Neuronal stem cell (in vitro differentiated cells): ENCODE data around the gene SHROOM1.

Experiments
- DNase-seq: peaks from one replicate; pipeline ENCODE4 v3.0.0-alpha.2; 2013; ENCODE audit warnings: low spot score
- H2AFZ ChIP-seq: one replicate; pipeline ENCODE4 v1.6.1; 2013; ENCODE audit warnings: mild to moderate bottlenecking, low read length, inconsistent platforms
- H2AK5ac ChIP-seq: 2 replicates; pipeline ENCODE4 v1.6.1; 2013; ENCODE audit warnings: low read depth, mild to moderate bottlenecking, inconsistent platforms, low read length, moderate library complexity, mixed read lengths
- H2BK120ac ChIP-seq: 2 replicates; pipeline ENCODE4 v1.6.1; 2013; ENCODE audit warnings: low read depth, mild to moderate bottlenecking, inconsistent platforms, low read length, moderate library complexity, mixed read lengths
- H2BK12ac ChIP-seq: one replicate; pipeline ENCODE4 v1.6.1; 2013; ENCODE audit warnings: low read length, inconsistent platforms
- H2BK15ac ChIP-seq: 2 replicates; pipeline ENCODE4 v1.6.1; 2013; ENCODE audit warnings: mild to moderate bottlenecking, low read length, inconsistent platforms, mixed read lengths
- H2BK5ac ChIP-seq: one replicate; pipeline ENCODE4 v1.6.1; 2013; ENCODE audit warnings: inconsistent platforms, mild to moderate bottlenecking, low read length, moderate library complexity
- H3K14ac ChIP-seq: one replicate; pipeline ENCODE4 v1.6.1; 2013; ENCODE audit warnings: low read length, inconsistent platforms
- H3K18ac ChIP-seq: 2 replicates; pipeline ENCODE4 v1.6.1; 2013; ENCODE audit warnings: low read length, inconsistent platforms
- H3K23ac ChIP-seq: 2 replicates; pipeline ENCODE4 v1.6.1; 2013; ENCODE audit warnings: low read depth, mild to moderate bottlenecking, mixed read lengths, low read length, inconsistent platforms; ENCODE audit not compliant: poor library complexity
- H3K27ac ChIP-seq: replicated peaks from 3 replicates; pipeline ENCODE4 v1.5.1; 2013; ENCODE audit warnings: low read length, inconsistent platforms
- H3K27me3 ChIP-seq, 3 experiments: 2 replicates each; pipeline ENCODE4 v1.6.1; 2013; ENCODE audit warnings: low read length in 3 of 3, mild to moderate bottlenecking in 2 of 3, inconsistent platforms in 1 of 3, low read depth in 1 of 3, mixed read lengths in 1 of 3, moderate library complexity in 1 of 3; ENCODE audit not compliant: control insufficient read depth in 3 of 3, insufficient read depth in 3 of 3
- H3K36me3 ChIP-seq, 2 donors: replicated peaks in 1 of 2; 2 replicates each; pipeline ENCODE4 v1.6.1; 2013; ENCODE audit warnings: low read length in 2 of 2; ENCODE audit not compliant: control insufficient read depth in 2 of 2, insufficient read depth in 2 of 2
- H3K4ac ChIP-seq: 2 replicates; pipeline ENCODE4 v1.6.1; 2013; ENCODE audit warnings: inconsistent platforms, mild to moderate bottlenecking, low read length, moderate library complexity
- H3K4me1 ChIP-seq, 2 donors: 1 replicate in 1 of 2; 2 replicates in 1 of 2; pipeline ENCODE4 v1.6.1; 2013; ENCODE audit warnings: low read length in 2 of 2, low read depth in 1 of 2; ENCODE audit not compliant: control insufficient read depth in 2 of 2, insufficient read depth in 1 of 2
- H3K4me2 ChIP-seq: one replicate; pipeline ENCODE4 v1.6.1; 2013; ENCODE audit warnings: mild to moderate bottlenecking, low read length, inconsistent platforms; ENCODE audit not compliant: insufficient read depth, poor library complexity, severe bottlenecking
- H3K4me3 ChIP-seq, 2 donors: 2 replicates each; pipeline ENCODE4 v1.5.1; 2013; ENCODE audit warnings: low read length in 2 of 2, mild to moderate bottlenecking in 2 of 2, inconsistent platforms in 1 of 2, moderate library complexity in 1 of 2
- H3K79me1 ChIP-seq: one replicate; pipeline ENCODE4 v1.6.1; 2013; ENCODE audit warnings: low read depth, mild to moderate bottlenecking, inconsistent platforms, low read length, moderate library complexity
- H3K9ac ChIP-seq: one replicate; pipeline ENCODE4 v1.6.1; 2013; ENCODE audit warnings: mild to moderate bottlenecking, low read depth, low read length, inconsistent platforms; ENCODE audit not compliant: poor library complexity
- H3K9me3 ChIP-seq, 2 donors: replicated peaks in 1 of 2; 2 replicates each; pipeline versions ENCODE3 to v1.6.1; 2013; ENCODE audit warnings: low read length in 2 of 2, mild to moderate bottlenecking in 2 of 2, inconsistent platforms in 1 of 2, low read depth in 1 of 2, mixed read lengths in 1 of 2, moderate library complexity in 1 of 2; ENCODE audit not compliant: control insufficient read depth in 2 of 2, insufficient read depth in 1 of 2
- H4K8ac ChIP-seq: one replicate; pipeline ENCODE4 v1.6.1; 2013; ENCODE audit warnings: low read depth, mild to moderate bottlenecking, inconsistent platforms, low read length, moderate library complexity
- H4K91ac ChIP-seq: one replicate; pipeline ENCODE4 v1.6.1; 2013; ENCODE audit warnings: low read length, low read depth, mild to moderate bottlenecking, inconsistent platforms; ENCODE audit not compliant: poor library complexity
- WGBS, 2 donors: extraction: QIAGEN DNeasy Blood & Tissue Kit; methylation state at CpG; one replicate each; pipeline ENCODE4 v1.1.7; 2013; ENCODE audit warnings: missing lambda C conversion rate in 2 of 2, mixed read lengths in 1 of 2; ENCODE audit not compliant: insufficient read length in 2 of 2, insufficient replicate concordance in 1 of 2; ENCODE audit errors: extremely low coverage in 2 of 2; 5-methylcytosine and 5-hydroxymethylcytosine counted together

Gene SHROOM1

GRCh38 chr5:132850066-132850465, 19.6 kb upstream of the SHROOM1 start:
- Histone ChIP-seq H3K4me2 (no peak overlapping the region), H2BK5ac (no peak overlapping the region), H3K36me3 (no peaks in the 10 kb centered on the region), H3K4me1 (no peaks in the 10 kb centered on the region), H3K27me3 (peaks cover 0 to 26% (median 0%) of the 10 kb centered on the region in 3 experiments), H3K4me3 (no peak overlapping the region), H3K14ac (no peak overlapping the region), H3K18ac (no peak overlapping the region), H3K9me3 (no peaks in the 10 kb centered on the region), H2BK15ac (no peak overlapping the region), H4K91ac (no peak overlapping the region), H3K4ac (no peak overlapping the region), H4K8ac (no peak overlapping the region), H3K23ac (no peak overlapping the region), H3K27ac (no peak overlapping the region), H2AFZ (peak overlapping the region; percentile 44), H3K9ac (no peak overlapping the region), H2BK12ac (no peak overlapping the region), H2BK120ac (no peak overlapping the region), H2AK5ac (no peak overlapping the region), H3K79me1 (no peaks in the 10 kb centered on the region)
- no CpG with 5 or more reads among the region's 2 CpGs for WGBS, 2 donors
- no peak for DNase-seq

DNA sequence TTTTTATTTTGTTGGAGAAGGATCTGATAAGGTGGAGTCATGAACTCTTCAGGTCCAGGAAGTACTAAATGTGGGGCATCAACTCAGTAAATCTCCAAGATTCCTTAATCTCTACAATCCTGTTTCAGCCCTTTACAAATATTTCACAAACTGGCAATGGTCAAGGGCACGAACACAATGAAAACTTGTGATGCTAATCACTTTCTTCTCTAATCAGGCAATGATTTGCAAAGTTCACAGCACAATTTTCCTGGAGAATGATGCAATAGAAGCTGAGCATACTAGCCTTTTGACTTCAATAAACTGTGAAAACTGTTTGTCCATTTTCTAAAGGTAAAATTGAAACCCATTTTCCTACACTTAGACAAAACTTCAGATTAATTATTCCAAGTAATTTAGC, 18.9 kb upstream of the SHROOM1 start:
- no peak overlapping the region for H2BK5ac ChIP-seq
- H3K79me1 ChIP-seq = no peaks in the 10 kb centered on the region
- no peak overlapping the region for H2AK5ac ChIP-seq
- H3K4me3 ChIP-seq = no peak overlapping the region
- no peak overlapping the region for H2AFZ ChIP-seq
- H2BK12ac ChIP-seq = no peak overlapping the region
- no peak overlapping the region for H4K91ac ChIP-seq
- H3K23ac ChIP-seq = no peak overlapping the region
- H3K9ac ChIP-seq = no peak overlapping the region
- H3K14ac ChIP-seq = no peak overlapping the region
- H3K27me3 ChIP-seq = peaks cover 0 to 27% (median 0%) of the 10 kb centered on the region in 3 experiments
- no peak overlapping the region for H3K27ac ChIP-seq
- no peak for DNase-seq
- no peak overlapping the region for H4K8ac ChIP-seq
- H3K36me3 ChIP-seq = no peaks in the 10 kb centered on the region
- no peaks in the 10 kb centered on the region for H3K4me1 ChIP-seq
- no peak overlapping the region for H3K4ac ChIP-seq
- H3K9me3 ChIP-seq = no peaks in the 10 kb centered on the region
- H2BK120ac ChIP-seq = no peak overlapping the region
- H2BK15ac ChIP-seq = no peak overlapping the region
- WGBS, 2 donors = no CpG with 5 or more reads among the region's 1 CpG
- H3K18ac ChIP-seq = no peak overlapping the region
- H3K4me2 ChIP-seq = no peak overlapping the region

GRCh38 chr5:132848270-132848669, 17.8 kb upstream of the SHROOM1 start:
- no peaks in the 10 kb centered on the region for H3K9me3 ChIP-seq
- no CpG with 5 or more reads among the region's 8 CpGs for WGBS, 2 donors
- H2BK15ac ChIP-seq = no peak overlapping the region

DNA sequence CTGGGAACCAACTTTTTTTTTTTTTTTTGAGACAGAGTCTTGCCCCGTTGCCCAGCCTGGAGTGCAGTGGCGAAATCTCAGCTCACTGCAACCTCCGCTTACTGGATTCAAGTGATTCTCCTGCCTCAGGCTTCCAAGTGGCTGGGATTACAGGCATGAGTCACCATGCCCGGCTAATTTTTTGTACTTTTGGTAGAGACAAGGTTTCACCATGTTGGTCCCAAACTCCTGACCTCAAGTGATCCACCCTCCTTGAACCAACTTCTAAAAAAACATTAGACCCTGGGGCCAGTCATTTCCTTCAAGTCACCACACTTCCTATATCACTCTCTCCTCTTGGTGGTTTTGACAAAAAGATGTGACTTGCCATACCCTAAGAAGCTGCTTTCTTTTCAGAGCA, 10.9 kb upstream of the SHROOM1 start:
- DNase-seq = no peak
- H2AFZ ChIP-seq = no peak overlapping the region
- no peak overlapping the region for H3K27ac ChIP-seq

More at GRCh38 chr5:132848270-132848669, 17.8 kb upstream of the SHROOM1 start:
- no peak overlapping the region for H3K9ac ChIP-seq
- no peak overlapping the region for H2BK12ac ChIP-seq
- no peak overlapping the region for H2AFZ ChIP-seq
- no peaks in the 10 kb centered on the region for H3K79me1 ChIP-seq
- no peak overlapping the region for H3K4ac ChIP-seq
- no peak overlapping the region for H2BK120ac ChIP-seq
- no peak overlapping the region for H3K27ac ChIP-seq
- no peak overlapping the region for H2AK5ac ChIP-seq
- no peak overlapping the region for H4K91ac ChIP-seq
- H2BK5ac ChIP-seq = no peak overlapping the region
- no peak overlapping the region for H3K14ac ChIP-seq
- no peaks in the 10 kb centered on the region for H3K36me3 ChIP-seq
- no peak for DNase-seq
- H3K18ac ChIP-seq = no peak overlapping the region
- no peak overlapping the region for H3K4me2 ChIP-seq
- peaks cover 0 to 26% (median 0%) of the 10 kb centered on the region in 3 experiments for H3K27me3 ChIP-seq
- no peak overlapping the region for H4K8ac ChIP-seq
- no peak overlapping the region for H3K4me3 ChIP-seq
- H3K4me1 ChIP-seq = no peaks in the 10 kb centered on the region
- H3K23ac ChIP-seq = no peak overlapping the region

More for the DNA sequence above, 10.9 kb upstream of the SHROOM1 start:
- WGBS, 2 donors = no CpG with 5 or more reads among the region's 4 CpGs
- Histone ChIP-seq H2BK12ac (no peak overlapping the region), H3K4me3 (no peak overlapping the region), H2AK5ac (no peak overlapping the region), H3K9ac (no peak overlapping the region), H3K4me1 (peaks cover 0 to 6% of the 10 kb centered on the region in 2 donors), H3K4me2 (no peak overlapping the region), H3K27me3 (peaks cover 0 to 35% (median 0%) of the 10 kb centered on the region in 3 experiments), H2BK15ac (no peak overlapping the region), H3K36me3 (no peaks in the 10 kb centered on the region), H3K23ac (no peak overlapping the region), H3K14ac (no peak overlapping the region), H3K4ac (no peak overlapping the region), H2BK120ac (no peak overlapping the region), H3K79me1 (no peaks in the 10 kb centered on the region), H4K8ac (no peak overlapping the region), H3K18ac (no peak overlapping the region), H2BK5ac (no peak overlapping the region), H3K9me3 (no peaks in the 10 kb centered on the region), H4K91ac (no peak overlapping the region)
